HFFc6 (cell line): ENCODE measurements around the gene SWI5. TPM values are rescaled to one million over a fixed set of nuclear protein-coding genes. Genes with fewer than 3 reads are reported as not detected.

ENCODE experiments used
- DNase-seq: peaks from one replicate; pipeline ENCODE4 v3.0.0-alpha.2; 2018
- H3K27ac Mint-ChIP-seq: 2 replicates; pipeline ENCODE4 v1.8.0; 2020; ENCODE audit warnings: mild to moderate bottlenecking, mixed read lengths
- H3K27me3 Mint-ChIP-seq: 2 replicates; pipeline ENCODE4 v1.8.0; 2021; ENCODE audit warnings: mild to moderate bottlenecking, moderate library complexity, mixed read lengths; ENCODE audit not compliant: insufficient read depth
- H3K36me3 Mint-ChIP-seq: 2 replicates; pipeline ENCODE4 v1.8.0; 2021; ENCODE audit warnings: low read depth, mixed read lengths
- H3K4me1 Mint-ChIP-seq: 2 replicates; pipeline ENCODE4 v1.8.0; 2020; ENCODE audit warnings: low read depth, mixed read lengths
- H3K4me3 Mint-ChIP-seq: 2 replicates; pipeline ENCODE4 v1.8.0; 2020; ENCODE audit warnings: mild to moderate bottlenecking, moderate library complexity, mixed read lengths
- H3K9me3 Mint-ChIP-seq: 2 replicates; pipeline ENCODE4 v1.8.0; 2020; ENCODE audit warnings: mild to moderate bottlenecking, mixed read lengths
- CTCF ChIP-seq: fragments of 200-600 bp; sonication (generic); IDR thresholded peaks from 2 replicates; pipeline ENCODE4 v1.5.0; 2021; ENCODE audit warnings: antibody characterized with exemption, mild to moderate bottlenecking
- total RNA-seq, 6 experiments: library from RNA; stranded (reverse); fragmentation: NEBNext Ultra II Directional; extraction: Animal tissue kit (Norgen Biotek cat#: 25700); gene quantifications; 2 replicates in 1 of 6; 3 replicates in 5 of 6; pipeline ENCODE4 v1.2.3, GENCODE V29; 2021

The SWI5 gene
- total RNA-seq, 6 experiments from 2014 or later = 40.7 to 46.7 (median 41.9) TPM

GRCh38 chr9:128286440-128286839 is 10.4 kb downstream of the SWI5 start:
- DNase-seq = no peak
- peaks cover 16% of the 10 kb centered on the region; the same call in 1 of the 2 replicates for H3K36me3 Mint-ChIP-seq
- H3K27me3 Mint-ChIP-seq = no peaks in the 10 kb centered on the region; the same call in 1 of the 2 replicates
- H3K9me3 Mint-ChIP-seq = no peaks in the 10 kb centered on the region
- no peak for TF ChIP-seq CTCF
- no peak overlapping the region for H3K27ac Mint-ChIP-seq
- H3K4me1 Mint-ChIP-seq = peaks cover 5% of the 10 kb centered on the region; the same call in 1 of the 2 replicates
- H3K4me3 Mint-ChIP-seq = no peak overlapping the region

GRCh38 chr9:128288273-128289004 is 12.4 kb downstream of the SWI5 start:
- Mint-ChIP-seq H3K9me3 (no peaks in the 10 kb centered on the region), H3K4me3 (no peak overlapping the region), H3K4me1 (no peaks in the 10 kb centered on the region), H3K27ac (no peak overlapping the region), H3K36me3 (peaks cover 15% of the 10 kb centered on the region; the same call in 1 of the 2 replicates), H3K27me3 (no peaks in the 10 kb centered on the region; the same call in 1 of the 2 replicates)
- DNase-seq = no peak
- TF ChIP-seq CTCF = no peak

- DNase-seq = no peak
- H3K4me3 Mint-ChIP-seq = no peak overlapping the region
- peaks cover 1% of the 10 kb centered on the region; the same call in 1 of the 2 replicates for H3K27me3 Mint-ChIP-seq
- TF ChIP-seq CTCF = no peak
- H3K4me1 Mint-ChIP-seq = peaks cover 19% of the 10 kb centered on the region
- no peaks in the 10 kb centered on the region for H3K9me3 Mint-ChIP-seq
- peaks cover 10% of the 10 kb centered on the region; the same call in 1 of the 2 replicates for H3K36me3 Mint-ChIP-seq
- H3K27ac Mint-ChIP-seq = no peak overlapping the region
These were observed 15.9 kb downstream of the SWI5 start for GRCh38 chr9:128292009-128292408.

- H3K4me3 Mint-ChIP-seq = no peak overlapping the region
- H3K27me3 Mint-ChIP-seq = peaks cover 1% of the 10 kb centered on the region; the same call in 1 of the 2 replicates
- DNase-seq = no peak
- no peaks in the 10 kb centered on the region for H3K9me3 Mint-ChIP-seq
- H3K36me3 Mint-ChIP-seq = peaks cover 6% of the 10 kb centered on the region; the same call in 1 of the 2 replicates
- H3K27ac Mint-ChIP-seq = no peak overlapping the region
- no peak for TF ChIP-seq CTCF
- peaks cover 19% of the 10 kb centered on the region for H3K4me1 Mint-ChIP-seq
These were observed 17.0 kb downstream of the SWI5 start for GRCh38 chr9:128293091-128293490.

- TF ChIP-seq CTCF = no peak
- Mint-ChIP-seq H3K27ac (no peak overlapping the region), H3K4me1 (peaks cover 19% of the 10 kb centered on the region), H3K9me3 (no peaks in the 10 kb centered on the region), H3K36me3 (0 out of 2 replicates have a peak, but pooled peaks cover under 1% of the 10 kb centered on the region), H3K27me3 (peaks cover 5% of the 10 kb centered on the region; the same call in 1 of the 2 replicates), H3K4me3 (no peak overlapping the region)
- DNase-seq = no peak
These were observed 18.1 kb downstream of the SWI5 start for GRCh38 chr9:128294142-128294541.
